Measurements from ENCODE around the gene TNFSF12.
A peak's percentile ranks its signal among the peaks of the same experiment; 100 is the strongest.

The TNFSF12 gene

GRCh38 chr17:7579001-7579833, 30.4 kb downstream of the TNFSF12 start, which contains the start of gene CD68:
Gene CD68 (plus strand): TSS chr17:7579638. CDS start chr17:7579678, 40 bp downstream.
- DNase-seq (ENCODE audit: low read depth, low spot score), result peak; percentile 59
- ChIA-PET POLR2A (interaction anchor here (0.8 to 4.1 kb wide), 7 partner anchors 10 to 259 kb away, joined by 3 to 31 read pairs (median 4); partner anchors contain the start of genes FXR2, POLR2A, SENP3 and SOX15), CTCF (interaction anchor here (1.6 to 6.6 kb wide), 4 partner anchors 10 to 108 kb away, joined by 4 to 37 read pairs (median 8); partner anchors contain the start of genes SENP3, SOX15, TP53 and WRAP53)
- TF ChIP-seq, protein P1, sequence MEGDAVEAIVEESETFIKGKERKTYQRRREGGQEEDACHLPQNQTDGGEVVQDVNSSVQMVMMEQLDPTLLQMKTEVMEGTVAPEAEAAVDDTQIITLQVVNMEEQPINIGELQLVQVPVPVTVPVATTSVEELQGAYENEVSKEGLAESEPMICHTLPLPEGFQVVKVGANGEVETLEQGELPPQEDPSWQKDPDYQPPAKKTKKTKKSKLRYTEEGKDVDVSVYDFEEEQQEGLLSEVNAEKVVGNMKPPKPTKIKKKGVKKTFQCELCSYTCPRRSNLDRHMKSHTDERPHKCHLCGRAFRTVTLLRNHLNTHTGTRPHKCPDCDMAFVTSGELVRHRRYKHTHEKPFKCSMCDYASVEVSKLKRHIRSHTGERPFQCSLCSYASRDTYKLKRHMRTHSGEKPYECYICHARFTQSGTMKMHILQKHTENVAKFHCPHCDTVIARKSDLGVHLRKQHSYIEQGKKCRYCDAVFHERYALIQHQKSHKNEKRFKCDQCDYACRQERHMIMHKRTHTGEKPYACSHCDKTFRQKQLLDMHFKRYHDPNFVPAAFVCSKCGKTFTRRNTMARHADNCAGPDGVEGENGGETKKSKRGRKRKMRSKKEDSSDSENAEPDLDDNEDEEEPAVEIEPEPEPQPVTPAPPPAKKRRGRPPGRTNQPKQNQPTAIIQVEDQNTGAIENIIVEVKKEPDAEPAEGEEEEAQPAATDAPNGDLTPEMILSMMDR (IDR thresholded peaks at IDR 0.05; ENCODE audit: insufficient read depth, low read length, missing control alignments), result no peak
- H3K4me3 ChIP-seq (ENCODE audit: low read depth, low read length), result peak within 1 kb of the TSS; percentile 18

- no peak for DNase-seq (ENCODE audit: low read depth, low spot score)
- H3K4me3 ChIP-seq (ENCODE audit: low read depth, low read length), result peak overlapping the region; percentile 18; the same call in 1 of the 2 replicates
- TF ChIP-seq, protein P1 (IDR thresholded peaks at IDR 0.05; ENCODE audit: insufficient read depth, low read length, missing control alignments), result no peak
- ChIA-PET POLR2A (interaction anchor here (1.1 to 4.1 kb wide), 5 partner anchors 9 to 107 kb away, joined by 3 to 31 read pairs (median 7); partner anchors contain the start of genes POLR2A, SENP3, SOX15 and TP53), CTCF (interaction anchor here (1.6 to 6.6 kb wide), 5 partner anchors 9 to 107 kb away, joined by 4 to 37 read pairs (median 6); partner anchors contain the start of genes SENP3, SOX15, TP53 and WRAP53)
These were observed 31.2 kb downstream of the TNFSF12 start for GRCh38 chr17:7579834-7580603.

DNA sequence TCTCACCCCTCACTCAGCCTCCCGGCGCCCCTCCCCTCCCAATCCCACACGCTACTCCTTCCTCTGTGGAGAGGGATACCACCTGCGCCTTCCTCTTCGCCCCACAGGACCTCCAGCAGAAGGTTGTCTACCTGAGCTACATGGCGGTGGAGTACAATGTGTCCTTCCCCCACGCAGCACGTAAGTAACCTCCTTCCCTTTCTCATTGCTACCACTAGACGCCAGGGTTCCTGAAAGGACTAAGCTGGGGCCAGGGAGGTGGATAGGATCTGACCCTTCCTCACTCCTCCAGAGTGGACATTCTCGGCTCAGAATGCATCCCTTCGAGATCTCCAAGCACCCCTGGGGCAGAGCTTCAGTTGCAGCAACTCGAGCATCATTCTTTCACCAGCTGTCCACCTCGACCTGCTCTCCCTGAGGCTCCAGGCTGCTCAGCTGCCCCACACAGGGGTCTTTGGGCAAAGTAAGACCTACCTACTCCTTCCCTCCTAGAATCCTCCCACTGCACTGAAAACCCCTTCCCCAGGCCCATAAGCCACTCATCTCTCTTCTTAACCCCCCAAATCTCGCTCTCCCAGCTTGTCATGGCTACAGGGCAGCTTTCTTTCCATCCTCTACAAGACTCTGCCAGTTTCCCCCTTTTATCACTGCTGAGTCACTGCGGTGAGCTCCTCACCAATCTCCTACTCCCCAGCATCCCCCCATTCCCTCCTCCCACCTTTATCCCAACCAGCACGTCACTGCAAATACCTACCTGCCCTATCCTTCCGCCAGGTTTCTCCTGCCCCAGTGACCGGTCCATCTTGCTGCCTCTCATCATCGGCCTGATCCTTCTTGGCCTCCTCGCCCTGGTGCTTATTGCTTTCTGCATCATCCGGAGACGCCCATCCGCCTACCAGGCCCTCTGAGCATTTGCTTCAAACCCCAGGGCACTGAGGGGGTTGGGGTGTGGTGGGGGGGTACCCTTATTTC, 32.0 kb downstream of the TNFSF12 start:
- POLR2A ChIA-PET, result interaction anchor here (0.6 to 4.1 kb wide), 5 partner anchors 8 to 106 kb away, joined by 3 to 31 read pairs (median 7); partner anchors contain the start of genes POLR2A, SOX15 and TP53
- DNase-seq (ENCODE audit: low read depth, low spot score), result no peak
- H3K4me3 ChIP-seq (ENCODE audit: low read depth, low read length), result no peak overlapping the region
- TF ChIP-seq, protein P1 (IDR thresholded peaks at IDR 0.05; ENCODE audit: insufficient read depth, low read length, missing control alignments), result no peak
- CTCF ChIA-PET, result interaction anchor here (1.6 to 6.6 kb wide), 4 partner anchors 8 to 107 kb away, joined by 4 to 37 read pairs (median 8); partner anchors contain the start of genes SOX15, TP53 and WRAP53

DNA sequence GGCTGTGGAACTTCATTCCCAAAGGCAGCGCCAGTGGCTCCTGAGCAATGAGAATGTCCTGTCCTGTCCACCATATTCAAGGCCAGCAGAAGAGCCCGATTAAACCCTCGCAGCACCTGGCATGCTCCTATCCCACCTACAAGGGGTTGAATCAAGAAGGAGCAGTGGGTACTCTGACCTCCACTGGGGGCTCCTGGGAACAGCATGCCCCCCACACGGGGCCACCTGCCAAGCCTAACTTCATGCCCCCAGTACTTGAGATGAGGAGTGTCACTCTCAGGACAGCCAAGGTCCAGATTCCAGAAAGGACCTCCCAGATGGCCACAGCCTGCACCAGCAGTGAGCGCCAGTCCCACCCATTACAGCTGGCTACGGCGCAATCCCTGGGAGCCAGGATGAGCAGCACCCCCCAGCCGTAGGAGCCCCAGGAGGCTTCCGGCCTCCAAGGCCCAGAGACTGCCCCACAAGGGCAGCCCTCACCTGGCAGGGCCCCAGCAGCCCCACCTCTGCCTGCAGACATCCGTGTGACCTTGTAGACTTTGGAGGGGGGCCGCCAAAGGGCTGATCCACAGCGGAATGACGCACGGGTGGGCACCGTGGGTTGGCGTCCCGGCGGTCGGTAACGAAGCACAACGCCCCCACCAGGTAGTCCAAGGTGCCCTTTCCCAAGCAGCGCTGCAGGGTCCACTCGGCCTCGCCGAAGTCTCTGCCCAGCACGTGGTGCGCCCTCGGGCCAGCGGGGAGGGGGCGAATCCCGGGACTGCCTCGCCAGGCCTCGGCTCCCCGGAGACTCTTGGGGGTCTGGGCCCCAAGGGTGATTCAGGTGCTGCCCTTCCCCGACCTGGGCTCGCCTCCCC, 33.8 kb downstream of the TNFSF12 start:
- CTCF ChIA-PET, result interaction anchor here (1.0 to 5.1 kb wide), 4 partner anchors 22 to 302 kb away, joined by 3 to 57 read pairs (median 19); partner anchors contain the start of genes SENP3, TP53 and WRAP53
- POLR2A ChIA-PET, result interaction anchor here (0.7 to 3.6 kb wide), 6 partner anchors 9 to 104 kb away, joined by 3 to 45 read pairs (median 6); partner anchors contain the start of genes POLR2A, TP53 and WRAP53
- DNase-seq (ENCODE audit: low read depth, low spot score), result no peak

More for the DNA sequence above, 33.8 kb downstream of the TNFSF12 start:
- TF ChIP-seq, protein P1 (IDR thresholded peaks at IDR 0.05; ENCODE audit: insufficient read depth, low read length, missing control alignments), result no peak
- H3K4me3 ChIP-seq (ENCODE audit: low read depth, low read length), result peak overlapping the region; percentile 81

Measured in AG04449 (cell line).